ENCODE data around the gene PLXNA4. TPM values are rescaled to one million over a fixed set of nuclear protein-coding genes. Genes with fewer than 3 reads are reported as not detected.

The PLXNA4 gene
- total and polyA plus RNA-seq, 2 experiments from 2014 or later = 0.08 to 0.80 TPM

DNA sequence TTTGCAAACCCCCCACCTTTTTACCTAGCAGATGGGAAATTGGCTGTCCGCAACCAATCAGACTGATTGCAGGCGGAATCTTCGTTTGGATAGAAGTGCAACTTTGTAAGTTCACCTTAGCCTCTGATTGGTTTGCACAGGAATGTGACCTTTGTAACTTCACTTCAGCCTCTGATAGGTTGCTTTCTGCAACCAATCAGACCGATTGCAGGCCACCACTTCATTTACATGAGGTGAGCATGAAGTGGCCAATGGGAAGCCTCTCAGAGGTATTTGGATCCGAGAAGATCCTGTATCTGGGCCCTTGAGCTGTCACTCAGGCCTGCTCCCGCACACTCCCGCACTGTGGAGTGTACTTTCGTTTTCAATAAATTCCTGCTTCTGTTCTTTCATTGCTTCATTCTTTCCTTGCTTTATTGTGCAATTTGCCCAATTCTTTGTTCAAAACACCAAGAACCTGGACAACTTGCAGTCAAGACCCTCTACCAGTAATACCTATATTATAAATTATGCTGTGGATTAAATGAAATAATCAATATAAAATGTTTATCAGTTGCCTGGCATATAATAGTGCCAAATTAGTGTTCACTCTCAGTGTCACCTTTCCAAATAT, 491.4 kb downstream of the PLXNA4 start:
- no peaks in the 10 kb centered on the region for H3K36me3 ChIP-seq (ENCODE audit: insufficient read depth)
- peak; percentile 87 for ATAC-seq
- H3K4me1 Mint-ChIP-seq = peaks cover 8% of the 10 kb centered on the region; the same call in 2 of the 3 replicates

DNA sequence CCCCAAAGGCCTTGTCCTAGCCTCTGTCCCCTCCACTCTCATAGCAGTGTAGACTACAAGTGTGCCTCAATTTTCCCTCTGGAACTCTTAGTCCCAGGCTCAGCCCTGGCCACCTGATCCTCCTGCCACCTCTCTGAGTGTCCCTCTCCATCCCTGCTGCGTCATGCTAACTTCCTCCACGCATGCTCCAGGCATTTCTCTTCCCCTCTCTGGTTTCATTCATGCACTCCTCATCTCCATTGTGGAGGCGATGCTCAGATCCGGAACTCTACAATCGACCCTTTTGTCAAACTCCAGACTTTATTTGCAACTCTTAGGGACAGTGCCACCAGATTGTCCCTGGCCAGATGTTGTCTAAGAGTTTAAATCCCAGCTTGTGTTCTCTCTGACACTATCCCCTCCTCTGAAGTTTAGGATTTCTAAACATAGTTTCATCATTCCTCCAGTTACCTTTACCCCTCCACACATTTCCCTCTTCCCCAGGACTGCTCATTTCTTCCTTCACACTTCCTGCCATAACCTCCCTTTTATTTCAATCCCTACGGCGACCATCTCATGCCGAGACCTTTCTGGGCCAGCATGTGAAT, 492.6 kb downstream of the PLXNA4 start:
- peaks cover 8% of the 10 kb centered on the region; the same call in 2 of the 3 replicates for H3K4me1 Mint-ChIP-seq
- H3K9me3 Mint-ChIP-seq = no peaks in the 10 kb centered on the region
- Histone ChIP-seq H3K27me3 (ENCODE audit: insufficient read depth) (no peaks in the 10 kb centered on the region), H3K79me2 (replicated peaks; ENCODE audit: insufficient read depth) (no peaks in the 10 kb centered on the region), H2AFZ (peak overlapping the region; percentile 38; the same call in 1 of the 2 replicates), H3K4me2 (no peak overlapping the region), H3K9me2 (ENCODE audit: insufficient read depth) (peaks cover 13% of the 10 kb centered on the region), H4K20me1 (replicated peaks; ENCODE audit: insufficient read depth) (no peaks in the 10 kb centered on the region), H3K4me3 (no peak overlapping the region), H3K27ac (ENCODE audit: low read depth) (no peak overlapping the region), H3K36me3 (ENCODE audit: insufficient read depth) (no peaks in the 10 kb centered on the region), H3F3A (replicated peaks; ENCODE audit: low read depth) (no peaks in the 10 kb centered on the region), H3K4me1 (ENCODE audit: insufficient read depth) (no peaks in the 10 kb centered on the region)
- no peak overlapping the region for H3K27ac Mint-ChIP-seq
- TF ChIP-seq STAT1 (IDR thresholded peaks at IDR 0.05; ENCODE audit: unreplicated experiment) (no peak), EZH2 (IDR thresholded peaks at IDR 0.05; ENCODE audit: low read depth, unreplicated experiment) (no peak), ZNF114 (CRISPR knock-in tag; IDR thresholded peaks at IDR 0.05) (no peak)
- ATAC-seq (no peak), DNase-seq (ENCODE audit: low spot score) (no peak)
- no peaks in the 10 kb centered on the region for H3K36me3 Mint-ChIP-seq (ENCODE audit: low read depth)
- no peak overlapping the region for H3K4me3 Mint-ChIP-seq
- H3K27me3 Mint-ChIP-seq (ENCODE audit: insufficient read depth, low read depth, poor library complexity) = peaks cover 5% of the 10 kb centered on the region

More for the DNA sequence above, 491.4 kb downstream of the PLXNA4 start:
- Histone ChIP-seq H3K79me2 (replicated peaks; ENCODE audit: insufficient read depth) (no peaks in the 10 kb centered on the region), H3K27ac (ENCODE audit: low read depth) (no peak overlapping the region), H4K20me1 (replicated peaks; ENCODE audit: insufficient read depth) (no peaks in the 10 kb centered on the region), H3K27me3 (ENCODE audit: insufficient read depth) (no peaks in the 10 kb centered on the region), H3K9me2 (ENCODE audit: insufficient read depth) (peaks cover 13% of the 10 kb centered on the region), H3K4me1 (ENCODE audit: insufficient read depth) (no peaks in the 10 kb centered on the region), H3K4me2 (no peak overlapping the region), H2AFZ (peak overlapping the region; percentile 6; the same call in 1 of the 2 replicates), H3F3A (replicated peaks; ENCODE audit: low read depth) (no peaks in the 10 kb centered on the region), H3K4me3 (no peak overlapping the region)
- Mint-ChIP-seq H3K27me3 (ENCODE audit: insufficient read depth, low read depth, poor library complexity) (peaks cover 5% of the 10 kb centered on the region), H3K9me3 (no peaks in the 10 kb centered on the region), H3K27ac (no peak overlapping the region), H3K36me3 (ENCODE audit: low read depth) (no peaks in the 10 kb centered on the region), H3K4me3 (no peak overlapping the region)
- peak; percentile 50 for DNase-seq (ENCODE audit: low spot score)
- no peak for TF ChIP-seq NANOG (IDR thresholded peaks at IDR 0.05; ENCODE audit: borderline replicate concordance)
- no peak for TF ChIP-seq CREB1 (CRISPR knock-in tag; IDR thresholded peaks at IDR 0.05; ENCODE audit: low read depth)
- no peak for TF ChIP-seq ZNF331 (CRISPR knock-in tag; IDR thresholded peaks at IDR 0.05; ENCODE audit: low read depth)
- no peak for TF ChIP-seq POLR2AphosphoS5 (IDR thresholded peaks at IDR 0.05; ENCODE audit: low read depth)
- TF ChIP-seq, protein P1, sequence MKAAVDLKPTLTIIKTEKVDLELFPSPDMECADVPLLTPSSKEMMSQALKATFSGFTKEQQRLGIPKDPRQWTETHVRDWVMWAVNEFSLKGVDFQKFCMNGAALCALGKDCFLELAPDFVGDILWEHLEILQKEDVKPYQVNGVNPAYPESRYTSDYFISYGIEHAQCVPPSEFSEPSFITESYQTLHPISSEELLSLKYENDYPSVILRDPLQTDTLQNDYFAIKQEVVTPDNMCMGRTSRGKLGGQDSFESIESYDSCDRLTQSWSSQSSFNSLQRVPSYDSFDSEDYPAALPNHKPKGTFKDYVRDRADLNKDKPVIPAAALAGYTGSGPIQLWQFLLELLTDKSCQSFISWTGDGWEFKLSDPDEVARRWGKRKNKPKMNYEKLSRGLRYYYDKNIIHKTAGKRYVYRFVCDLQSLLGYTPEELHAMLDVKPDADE (IDR thresholded peaks at IDR 0.05) = no peak
- TF ChIP-seq JUNB (IDR thresholded peaks at IDR 0.05; ENCODE audit: unreplicated experiment) = no peak
- TF ChIP-seq EZH2 (IDR thresholded peaks at IDR 0.05; ENCODE audit: low read depth, unreplicated experiment) = no peak

DNA sequence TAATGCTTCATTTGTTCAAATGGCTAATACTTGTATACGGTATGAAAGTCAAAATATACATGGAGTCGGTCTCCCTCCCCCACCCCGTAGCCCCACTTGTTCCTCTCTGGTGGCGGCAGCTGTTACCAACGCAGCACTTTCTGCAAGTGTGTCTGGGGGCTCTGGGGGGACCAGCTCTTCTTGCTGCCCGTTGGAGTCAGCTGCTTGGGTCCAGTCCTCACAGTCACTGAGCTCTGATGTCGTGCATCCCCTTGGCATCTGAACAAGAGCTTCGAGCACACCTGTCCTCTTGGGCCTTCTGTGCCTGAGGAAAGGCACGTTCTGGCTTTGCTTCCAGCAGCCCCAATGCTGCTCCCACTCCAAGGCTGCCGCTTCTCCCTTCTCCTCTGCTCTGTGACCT, 493.1 kb downstream of the PLXNA4 start:
- H2AFZ ChIP-seq = peak overlapping the region; percentile 47; the same call in 1 of the 2 replicates
- H3K27ac ChIP-seq (ENCODE audit: low read depth) = no peak overlapping the region
- Mint-ChIP-seq H3K4me1 (peaks cover 8% of the 10 kb centered on the region; the same call in 2 of the 3 replicates), H3K4me3 (no peak overlapping the region), H3K27ac (no peak overlapping the region), H3K9me3 (no peaks in the 10 kb centered on the region), H3K36me3 (ENCODE audit: low read depth) (no peaks in the 10 kb centered on the region), H3K27me3 (ENCODE audit: insufficient read depth, low read depth, poor library complexity) (peaks cover 5% of the 10 kb centered on the region)
- H3K4me3 ChIP-seq = no peak overlapping the region
- H3K4me1 ChIP-seq (ENCODE audit: insufficient read depth) = no peaks in the 10 kb centered on the region
- no peaks in the 10 kb centered on the region for H3K36me3 ChIP-seq (ENCODE audit: insufficient read depth)
- ATAC-seq (no peak), DNase-seq (ENCODE audit: low spot score) (no peak)
- H3K27me3 ChIP-seq (ENCODE audit: insufficient read depth) = no peaks in the 10 kb centered on the region
- no peak for TF ChIP-seq ZNF331 (CRISPR knock-in tag; IDR thresholded peaks at IDR 0.05; ENCODE audit: low read depth)
- TF ChIP-seq CREB1 (CRISPR knock-in tag; IDR thresholded peaks at IDR 0.05; ENCODE audit: low read depth) = no peak
- TF ChIP-seq, protein P1 (IDR thresholded peaks at IDR 0.05) = no peak
- peaks cover 13% of the 10 kb centered on the region for H3K9me2 ChIP-seq (ENCODE audit: insufficient read depth)
- H4K20me1 ChIP-seq (replicated peaks; ENCODE audit: insufficient read depth) = no peaks in the 10 kb centered on the region
- no peaks in the 10 kb centered on the region for H3K79me2 ChIP-seq (replicated peaks; ENCODE audit: insufficient read depth)
- H3K4me2 ChIP-seq = no peak overlapping the region
- H3F3A ChIP-seq (replicated peaks; ENCODE audit: low read depth) = no peaks in the 10 kb centered on the region

Data from GM23338 (cell line).